GM18951 (cell line): ENCODE measurements around the gene NGF.

Experiments
- POLR2A ChIP-seq: IDR thresholded peaks from 4 replicates; pipeline ENCODE4 v1.6.1; 2011; ENCODE audit warnings: mild to moderate bottlenecking; ENCODE audit not compliant: insufficient read length, insufficient read depth; ENCODE audit errors: extremely low read depth
- in situ Hi-C: fragments of 300-500 bp; cut with MboI; formaldehyde crosslinking; loops from one replicate; pipeline ENCODE4 v1.12.0; 2022; ENCODE audit warnings: low sequenced_read_pairs, mixed read lengths, inconsistent platforms; ENCODE audit not compliant: unreplicated experiment

Gene NGF

GRCh38 chr1:115278211-115278610, 59.8 kb downstream of the NGF start:
- in situ Hi-C loops, result no loop called here
- no peak for TF ChIP-seq POLR2A

GRCh38 chr1:115277276-115277675, 60.8 kb downstream of the NGF start:
- in situ Hi-C loops, result no loop called here
- no peak for TF ChIP-seq POLR2A

GRCh38 chr1:115275216-115275615, 62.8 kb downstream of the NGF start:
- TF ChIP-seq POLR2A, result no peak
- in situ Hi-C loops, result no loop called here

- in situ Hi-C loops, result no loop called here
- no peak for TF ChIP-seq POLR2A
These were observed 63.6 kb downstream of the NGF start for GRCh38 chr1:115274467-115274866.

- no peak for TF ChIP-seq POLR2A
These were observed 71.2 kb downstream of the NGF start for GRCh38 chr1:115266729-115267421.

GRCh38 chr1:115265099-115265498, 73.0 kb downstream of the NGF start:
- in situ Hi-C loops, result no loop called here

More at GRCh38 chr1:115266729-115267421, 71.2 kb downstream of the NGF start:
- in situ Hi-C loops, result no loop called here

GRCh38 chr1:115262886-115263285, 75.2 kb downstream of the NGF start:
- TF ChIP-seq POLR2A, result no peak
- in situ Hi-C loops, result no loop called here

More at GRCh38 chr1:115265099-115265498, 73.0 kb downstream of the NGF start:
- TF ChIP-seq POLR2A, result no peak

GRCh38 chr1:115261496-115261895, 76.6 kb downstream of the NGF start:
- in situ Hi-C loops, result no loop called here

GRCh38 chr1:115258302-115258866, 79.7 kb downstream of the NGF start:
- no peak for TF ChIP-seq POLR2A
- in situ Hi-C loops, result no loop called here

More at GRCh38 chr1:115261496-115261895, 76.6 kb downstream of the NGF start:
- no peak for TF ChIP-seq POLR2A

GRCh38 chr1:115257591-115257990, 80.5 kb downstream of the NGF start:
- in situ Hi-C loops, result no loop called here
- no peak for TF ChIP-seq POLR2A

GRCh38 chr1:115255154-115255553, 82.9 kb downstream of the NGF start:
- no peak for TF ChIP-seq POLR2A
- in situ Hi-C loops, result no loop called here

- in situ Hi-C loops, result no loop called here
- no peak for TF ChIP-seq POLR2A
These were observed 85.5 kb downstream of the NGF start for GRCh38 chr1:115252585-115252984.

GRCh38 chr1:115251856-115252255, 86.2 kb downstream of the NGF start:
- TF ChIP-seq POLR2A, result no peak

GRCh38 chr1:115251340-115251748, 86.7 kb downstream of the NGF start:
- in situ Hi-C loops, result no loop called here

More at GRCh38 chr1:115251856-115252255, 86.2 kb downstream of the NGF start:
- in situ Hi-C loops, result no loop called here

More at GRCh38 chr1:115251340-115251748, 86.7 kb downstream of the NGF start:
- TF ChIP-seq POLR2A, result no peak
